OCI-LY7 (cell line): ENCODE data around the gene TMEM100. TPM values are rescaled to one million over a fixed set of nuclear protein-coding genes. Genes with fewer than 3 reads are reported as not detected.

Experiments
- BruUV-seq: library from RNA; stranded (reverse); fragments of 400-500 nt; replicated peaks from 2 replicates; lab custom pipeline; 2021; lab: Mats Ljungman, UMichigan
- CTCF ChIA-PET: fragments of 300-600 bp; sonication (Branson Sonifier 250); formaldehyde crosslinking; loops from one replicate; lab custom pipeline; 2022; ENCODE audit warnings: antibody characterized with exemption; ENCODE audit not compliant: unreplicated experiment; lab: Charles Lee
- POLR2A ChIA-PET: fragments of 300-600 bp; sonication (Branson Sonifier 250); formaldehyde crosslinking; loops from one replicate; lab custom pipeline; 2022; ENCODE audit warnings: antibody characterized with exemption; lab: Charles Lee
- DNase-seq: peaks from one replicate; pipeline ENCODE4 v3.0.0-alpha.2; 2015; ENCODE audit warnings: low spot score
- H2AFZ ChIP-seq: fragments of 200-600 bp; sonication (generic), shearing (Covaris generic); 2 replicates; pipeline ENCODE4 v1.6.1; 2014; ENCODE audit warnings: mild to moderate bottlenecking, antibody characterized with exemption, low read length, moderate library complexity
- H3K27ac ChIP-seq: fragments of 200-600 bp; sonication (generic); 2 replicates; pipeline ENCODE4 v1.5.1; 2014; ENCODE audit warnings: mixed run types, low read depth, mild to moderate bottlenecking, moderate library complexity, low read length, inconsistent platforms; ENCODE audit not compliant: poor library complexity, severe bottlenecking
- H3K36me3 ChIP-seq: fragments of 200-600 bp; sonication (generic); 2 replicates; pipeline ENCODE4 v1.6.1; 2014; ENCODE audit warnings: mild to moderate bottlenecking, antibody characterized with exemption, low read length, moderate library complexity, mixed read lengths; ENCODE audit not compliant: insufficient read depth
- H3K4me1 ChIP-seq: fragments of 200-600 bp; sonication (generic); 2 replicates; pipeline ENCODE4 v1.5.1; 2014; ENCODE audit warnings: mild to moderate bottlenecking, low read length; ENCODE audit not compliant: insufficient read depth, poor library complexity, severe bottlenecking
- H3K4me2 ChIP-seq: fragments of 200-600 bp; sonication (generic); 2 replicates; pipeline ENCODE4 v1.6.1; 2014; ENCODE audit warnings: mild to moderate bottlenecking, low read length
- H3K4me3 ChIP-seq: fragments of 200-600 bp; sonication (generic); 2 replicates; pipeline ENCODE4 v1.5.1; 2014; ENCODE audit warnings: mild to moderate bottlenecking, low read depth, low read length; ENCODE audit not compliant: poor library complexity, severe bottlenecking
- H3K79me2 ChIP-seq: fragments of 200-600 bp; sonication (generic); 2 replicates; pipeline ENCODE4 v1.6.1; 2016; ENCODE audit warnings: low read depth, mild to moderate bottlenecking, low read length, moderate library complexity, mixed read lengths; ENCODE audit not compliant: insufficient read depth
- H3K9me2 ChIP-seq: fragments of 200-600 bp; sonication (generic); 2 replicates; pipeline ENCODE4 v1.6.1; 2016; ENCODE audit warnings: mild to moderate bottlenecking, low read length, mixed read lengths; ENCODE audit not compliant: insufficient read depth
- H3K9me3 ChIP-seq: fragments of 200-600 bp; sonication (generic); 2 replicates; pipeline ENCODE4 v1.6.1; 2014; ENCODE audit warnings: mild to moderate bottlenecking, mixed run types, low read length, mixed read lengths
- H4K20me1 ChIP-seq: fragments of 200-600 bp; sonication (generic); 2 replicates; pipeline ENCODE4 v1.6.1; 2014; ENCODE audit warnings: mild to moderate bottlenecking, antibody characterized with exemption, low read length, moderate library complexity, mixed read lengths; ENCODE audit not compliant: insufficient read depth
- EZH2phosphoT487 ChIP-seq: fragments of 200-600 bp; sonication (generic); IDR thresholded peaks from 2 replicates; pipeline ENCODE4 v1.6.1; 2018; ENCODE audit warnings: low read depth, borderline replicate concordance, mild to moderate bottlenecking, mixed run types, antibody characterized with exemption, low read length, moderate library complexity, mixed read lengths
- intact Hi-C: fragments of 100-400 bp; cut with micrococcal nuclease; formaldehyde crosslinking; loops from one replicate; pipeline ENCODE4 v1.10.0; 2022; ENCODE audit not compliant: unreplicated experiment
- total RNA-seq, 2 experiments: library from RNA; depleted of rRNA in 1 of 2; stranded (reverse); fragments of >200 nt in 1 of 2; shearing (Covaris generic) in 1 of 2; gene quantifications; 2 replicates each; pipeline ENCODE4 v1.2.3, GENCODE V29; 2014 to 2022
- TF ChIP-seq, protein P1 (sequence below): fragments of 200-600 bp; sonication (generic); conservative IDR thresholded peaks from 2 replicates; pipeline ENCODE4 v1.5.1; 2014; ENCODE audit warnings: mild to moderate bottlenecking, antibody characterized with exemption, low read length, moderate library complexity, mixed read lengths

The TMEM100 gene
- total RNA-seq, 2 experiments from 2014 or later: 0.30 to 0.38 TPM

DNA sequence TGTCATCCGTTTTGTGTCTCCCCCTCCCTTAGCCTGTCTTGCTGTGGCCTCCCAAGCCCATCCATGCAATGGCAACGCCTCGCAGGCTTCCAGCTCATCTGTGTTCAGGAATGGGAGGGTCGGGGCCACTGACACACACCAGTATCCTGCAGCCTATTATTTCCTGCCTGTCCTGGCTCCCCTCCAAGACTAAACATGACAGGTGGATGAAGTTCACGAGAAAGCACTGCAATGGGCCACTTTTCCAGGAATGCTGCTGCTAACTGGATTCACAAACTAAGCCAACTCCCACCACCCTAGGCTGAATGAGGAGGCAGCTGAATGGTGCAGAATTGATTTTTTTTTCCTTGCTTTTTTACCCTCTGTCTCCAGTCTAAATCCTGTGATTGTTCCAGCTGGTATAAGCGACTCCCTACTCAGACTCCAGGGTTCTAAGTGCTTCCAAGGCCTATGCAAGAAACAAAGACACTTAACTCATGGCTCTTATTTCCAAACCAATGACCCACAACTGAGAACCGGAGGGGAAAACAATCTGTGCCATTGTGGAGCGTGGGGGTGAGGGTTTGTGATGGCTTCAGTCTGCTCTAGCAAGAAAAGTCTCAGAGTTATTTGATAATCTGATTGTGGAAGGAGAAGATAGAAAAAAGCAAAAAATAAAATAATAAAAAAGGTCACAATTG, 23.3 kb downstream of the TMEM100 start:
- BruUV-seq: no TSS peak
- no peak overlapping the region for H2AFZ ChIP-seq

DNA sequence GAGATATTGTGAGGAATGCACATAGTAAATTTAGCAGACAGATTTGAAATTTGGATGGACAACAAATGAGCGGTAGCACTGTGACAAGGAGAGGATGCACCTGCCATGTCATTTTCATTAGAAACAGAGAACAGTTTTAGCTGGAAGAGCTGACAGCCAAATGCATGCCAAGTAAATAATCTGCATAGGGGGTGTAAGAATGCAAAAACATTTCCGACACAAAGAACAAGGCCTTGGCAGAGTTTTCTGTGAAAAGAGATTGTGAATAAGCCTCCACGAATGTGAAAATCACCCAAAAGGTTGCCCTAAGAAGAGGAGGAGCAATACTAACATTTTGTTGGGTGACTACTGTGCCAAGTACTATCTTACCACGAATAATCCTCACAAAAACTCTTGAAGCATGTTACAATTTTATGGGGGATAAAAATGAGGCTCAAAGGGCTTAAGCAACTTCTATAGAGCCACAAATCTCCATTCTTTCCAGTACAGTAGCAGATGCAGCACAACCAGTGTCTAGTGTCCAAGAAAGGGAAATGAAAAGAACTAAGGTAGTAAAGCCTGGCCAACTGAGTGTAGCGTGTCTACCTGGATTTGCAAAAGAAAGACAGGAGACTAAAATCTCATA, 28.3 kb downstream of the TMEM100 start:
- ChIA-PET POLR2A (no interaction called here), CTCF (no interaction called here)
- BruUV-seq: no TSS peak
- H3K4me1 ChIP-seq: peaks cover 17% of the 10 kb centered on the region
- no peak overlapping the region for H2AFZ ChIP-seq
- H3K4me2 ChIP-seq: no peak overlapping the region
- H3K27ac ChIP-seq: no peak overlapping the region
- no peaks in the 10 kb centered on the region for H3K9me2 ChIP-seq
- H3K4me3 ChIP-seq: no peak overlapping the region
- intact Hi-C loops: no loop called here
- no peaks in the 10 kb centered on the region for H3K9me3 ChIP-seq
- no peaks in the 10 kb centered on the region for H3K36me3 ChIP-seq
- no peaks in the 10 kb centered on the region for H4K20me1 ChIP-seq
- TF ChIP-seq, protein P1, sequence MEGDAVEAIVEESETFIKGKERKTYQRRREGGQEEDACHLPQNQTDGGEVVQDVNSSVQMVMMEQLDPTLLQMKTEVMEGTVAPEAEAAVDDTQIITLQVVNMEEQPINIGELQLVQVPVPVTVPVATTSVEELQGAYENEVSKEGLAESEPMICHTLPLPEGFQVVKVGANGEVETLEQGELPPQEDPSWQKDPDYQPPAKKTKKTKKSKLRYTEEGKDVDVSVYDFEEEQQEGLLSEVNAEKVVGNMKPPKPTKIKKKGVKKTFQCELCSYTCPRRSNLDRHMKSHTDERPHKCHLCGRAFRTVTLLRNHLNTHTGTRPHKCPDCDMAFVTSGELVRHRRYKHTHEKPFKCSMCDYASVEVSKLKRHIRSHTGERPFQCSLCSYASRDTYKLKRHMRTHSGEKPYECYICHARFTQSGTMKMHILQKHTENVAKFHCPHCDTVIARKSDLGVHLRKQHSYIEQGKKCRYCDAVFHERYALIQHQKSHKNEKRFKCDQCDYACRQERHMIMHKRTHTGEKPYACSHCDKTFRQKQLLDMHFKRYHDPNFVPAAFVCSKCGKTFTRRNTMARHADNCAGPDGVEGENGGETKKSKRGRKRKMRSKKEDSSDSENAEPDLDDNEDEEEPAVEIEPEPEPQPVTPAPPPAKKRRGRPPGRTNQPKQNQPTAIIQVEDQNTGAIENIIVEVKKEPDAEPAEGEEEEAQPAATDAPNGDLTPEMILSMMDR: no peak
- TF ChIP-seq EZH2phosphoT487: no peak
- no peaks in the 10 kb centered on the region for H3K79me2 ChIP-seq
- DNase-seq: no peak

More for the DNA sequence above, 23.3 kb downstream of the TMEM100 start:
- ChIA-PET CTCF (no interaction called here), POLR2A (interaction anchor here (0.6 to 0.9 kb wide), 2 partner anchors 63 to 166 kb away, joined by 3 read pairs; no protein-coding TSS in a partner anchor)
- Histone ChIP-seq H3K4me1 (no peaks in the 10 kb centered on the region), H3K27ac (no peak overlapping the region), H3K4me3 (no peak overlapping the region), H3K4me2 (no peak overlapping the region), H3K9me3 (no peaks in the 10 kb centered on the region), H3K79me2 (no peaks in the 10 kb centered on the region), H4K20me1 (no peaks in the 10 kb centered on the region), H3K36me3 (no peaks in the 10 kb centered on the region), H3K9me2 (no peaks in the 10 kb centered on the region)
- intact Hi-C loops: no loop called here
- TF ChIP-seq EZH2phosphoT487: no peak
- TF ChIP-seq, protein P1: no peak
- DNase-seq: no peak
